NCI-H345 treated with DMSO at 0.1 percent for 48 hours (cell line): Measurements from ENCODE around the gene AUTS2.
"Not testable (repeated sequence)": the region's sequence is repeated elsewhere in the genome, so short reads cannot be mapped to it uniquely, and the experiment has no call there.

Experiments used
- DNase-seq: peaks from one replicate; lab custom pipeline; 2025; ENCODE audit not compliant: unreplicated experiment; lab: John Stamatoyannopoulos, UW

The AUTS2 gene

DNA sequence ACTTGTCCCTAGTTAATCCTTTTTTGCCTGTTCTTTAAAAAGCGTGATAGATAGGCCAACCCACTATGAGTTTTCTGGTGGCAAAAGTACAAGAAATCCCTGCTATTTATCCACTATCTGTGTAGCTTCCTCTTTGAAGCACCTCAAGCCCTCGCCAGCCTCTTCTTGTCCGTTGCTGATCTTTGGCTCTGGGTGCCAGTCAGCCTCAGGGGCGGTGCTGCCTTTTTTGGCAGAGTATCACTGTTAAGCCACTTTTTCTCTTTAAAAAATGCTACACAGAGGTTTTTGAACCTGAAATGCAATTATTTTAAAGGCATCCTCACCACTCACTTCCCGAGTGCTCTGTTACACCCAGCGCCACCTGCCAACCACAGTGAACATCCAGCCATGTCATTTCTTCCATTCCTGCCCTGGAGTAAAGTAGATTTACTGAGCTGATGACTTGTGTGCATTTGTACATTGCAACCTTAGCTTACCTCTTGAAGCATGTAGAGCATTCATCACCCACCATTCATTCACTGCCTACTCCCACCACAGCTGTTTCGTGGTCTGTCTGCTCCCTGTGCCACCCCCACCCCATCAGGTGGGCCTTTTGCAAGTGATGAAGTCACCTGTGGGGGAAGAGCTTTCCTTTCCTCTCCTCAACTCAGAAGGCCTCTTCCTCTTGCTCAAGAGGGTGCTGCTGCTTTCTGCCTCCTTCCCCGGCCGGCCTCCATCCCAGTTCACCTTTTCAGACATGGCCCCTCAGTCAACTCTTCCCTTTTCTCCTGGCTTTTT, 1119.5 kb downstream of the AUTS2 start:
- no peak for DNase-seq

DNA sequence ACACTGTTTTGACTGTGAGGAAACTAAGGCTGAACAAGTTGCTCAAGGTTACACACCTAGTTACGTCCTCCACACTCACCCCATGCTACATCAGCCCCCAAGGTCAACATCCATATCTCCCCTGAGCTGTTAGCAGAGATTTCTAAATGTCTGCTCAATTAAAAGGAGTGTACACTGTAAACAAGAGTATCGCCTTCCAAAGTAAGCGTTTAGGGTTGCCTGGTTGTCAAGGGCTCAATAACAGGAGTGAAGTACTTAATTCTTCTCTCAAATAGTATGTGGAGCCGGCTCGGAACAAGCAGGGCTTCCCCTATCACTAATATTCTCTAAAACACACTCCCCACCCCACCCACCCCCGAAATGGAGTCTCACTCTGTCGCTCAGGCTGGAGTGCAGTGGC, 1120.8 kb downstream of the AUTS2 start:
- DNase-seq, result no peak

DNA sequence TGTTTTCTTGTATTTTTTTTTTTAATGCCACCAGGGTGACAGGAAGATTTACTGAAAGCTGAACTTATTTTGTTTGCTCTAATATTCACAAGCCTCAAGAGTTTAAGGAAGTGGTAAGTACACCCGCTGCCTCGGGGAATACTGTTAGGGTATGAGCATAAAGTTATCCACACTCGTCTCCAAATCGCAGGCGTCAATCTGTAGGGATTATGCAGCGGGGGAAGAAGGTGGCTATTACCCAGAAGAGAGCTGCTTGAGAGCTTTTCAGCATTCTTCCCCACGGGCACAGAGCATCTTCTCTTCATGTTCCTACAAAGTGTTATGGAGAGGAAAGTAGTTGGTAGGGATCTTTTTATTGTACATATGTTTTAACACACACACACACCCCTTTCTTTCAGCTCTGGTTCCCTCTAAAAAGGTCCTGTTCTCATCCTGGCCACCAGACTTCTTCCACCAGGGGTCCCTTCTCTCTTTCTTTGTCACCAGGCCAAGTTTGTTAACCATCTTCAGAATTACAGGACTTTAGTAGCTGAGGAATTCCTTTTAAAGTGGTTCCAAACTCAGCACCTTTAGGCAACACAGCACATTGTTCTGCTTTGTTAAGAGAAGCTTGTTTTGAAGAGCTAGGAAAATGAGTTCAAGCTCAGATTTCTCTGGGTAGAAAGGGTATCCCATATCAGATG, 1122.1 kb downstream of the AUTS2 start:
- DNase-seq, result no peak

DNA sequence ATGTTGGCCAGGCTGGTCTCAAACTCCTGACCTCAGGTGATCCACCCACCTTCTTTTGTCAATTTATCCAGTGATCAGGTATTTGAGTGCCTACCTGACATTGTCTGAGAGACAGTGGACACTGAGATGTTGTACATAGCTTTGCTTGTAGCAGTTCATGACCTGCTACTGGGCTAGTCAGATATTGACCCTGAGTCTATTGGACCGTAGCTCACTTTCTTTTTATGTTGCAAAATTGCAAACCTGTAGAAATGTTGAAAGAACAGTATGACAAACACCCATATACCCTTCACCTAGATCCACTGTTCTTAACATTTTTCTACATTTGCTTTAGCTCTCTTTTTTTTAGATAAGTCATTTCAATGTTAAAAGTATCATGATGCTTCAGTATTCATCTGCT, 1123.2 kb downstream of the AUTS2 start:
- DNase-seq, result no peak

DNA sequence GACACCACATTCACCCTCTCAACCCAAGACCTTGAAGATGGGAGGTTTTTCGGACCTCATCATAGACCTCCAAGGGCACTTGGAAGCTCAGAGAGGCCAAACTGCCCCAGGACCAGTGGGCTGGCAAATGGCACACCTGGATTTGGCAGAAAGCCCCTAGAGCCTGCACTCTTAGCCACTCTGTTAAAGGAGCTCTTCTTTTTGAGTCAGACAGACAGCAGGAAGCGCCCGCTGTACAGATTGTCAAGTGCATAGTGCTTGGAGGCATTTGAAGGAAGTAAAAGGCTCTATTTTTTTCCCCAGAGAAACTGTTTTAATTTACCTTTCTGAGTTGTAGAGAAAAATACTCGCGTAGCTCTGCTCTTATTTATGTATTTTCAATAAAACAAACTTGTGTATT, 1125.1 kb downstream of the AUTS2 start:
- no peak for DNase-seq

DNA sequence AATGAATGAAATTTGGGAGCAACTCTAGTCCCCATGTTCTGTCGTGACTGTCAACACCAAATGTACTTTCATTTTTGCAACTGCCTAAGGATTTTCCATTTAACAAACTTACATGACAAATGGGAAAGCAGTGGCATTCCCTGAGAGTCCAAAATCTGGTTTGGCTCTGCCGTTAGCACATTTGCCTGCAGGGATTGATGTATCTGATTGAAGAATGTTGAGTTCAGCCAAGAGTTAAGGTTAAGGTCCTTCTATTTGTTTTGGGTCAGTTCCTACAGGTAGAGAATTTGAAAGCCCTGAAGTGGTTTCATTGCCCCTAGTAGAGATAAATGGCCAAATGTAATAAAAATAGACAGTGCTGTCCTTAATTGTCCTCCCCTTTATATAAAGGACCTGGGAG, 1127.2 kb downstream of the AUTS2 start:
- no peak for DNase-seq

DNA sequence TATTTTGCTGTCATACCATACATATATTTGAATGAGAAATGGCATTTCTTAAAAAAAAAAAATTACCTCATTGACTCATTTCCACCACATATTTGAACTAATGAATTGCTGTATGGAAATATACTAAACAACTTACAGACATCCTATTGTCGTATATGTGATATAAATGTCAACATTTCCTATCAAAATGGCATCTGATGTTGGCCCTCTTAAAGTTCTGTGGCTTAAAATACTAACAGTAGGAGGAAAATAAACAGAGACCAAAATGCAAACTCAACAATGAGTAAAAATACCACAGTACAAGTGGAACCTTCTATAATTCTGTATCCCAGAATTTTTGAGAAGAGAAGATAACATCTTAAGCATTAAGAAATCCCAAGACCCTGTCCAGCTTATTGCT, 1128.0 kb downstream of the AUTS2 start:
- DNase-seq, result no peak

DNA sequence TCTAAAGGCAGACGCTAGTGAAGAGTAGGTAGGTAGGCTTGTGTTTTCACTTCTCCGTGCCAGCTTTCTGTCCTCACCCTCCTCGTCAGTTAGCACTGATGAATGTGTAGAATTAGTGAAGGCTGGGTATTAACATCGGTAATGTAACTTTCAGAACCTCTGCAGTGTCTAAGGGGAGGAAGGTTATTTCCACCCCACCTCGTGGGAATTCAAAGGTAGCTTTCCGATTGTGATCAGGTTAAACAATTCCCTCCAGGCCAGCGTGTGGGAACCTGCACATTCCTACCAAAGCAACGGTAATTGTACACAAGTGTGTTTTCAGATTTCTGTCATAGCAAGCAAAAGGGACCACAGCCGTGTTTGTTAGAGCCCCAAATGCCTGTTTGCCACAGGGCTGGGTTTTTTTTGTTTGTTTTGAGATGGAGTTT, 1128.7 kb downstream of the AUTS2 start:
- DNase-seq, result no peak

DNA sequence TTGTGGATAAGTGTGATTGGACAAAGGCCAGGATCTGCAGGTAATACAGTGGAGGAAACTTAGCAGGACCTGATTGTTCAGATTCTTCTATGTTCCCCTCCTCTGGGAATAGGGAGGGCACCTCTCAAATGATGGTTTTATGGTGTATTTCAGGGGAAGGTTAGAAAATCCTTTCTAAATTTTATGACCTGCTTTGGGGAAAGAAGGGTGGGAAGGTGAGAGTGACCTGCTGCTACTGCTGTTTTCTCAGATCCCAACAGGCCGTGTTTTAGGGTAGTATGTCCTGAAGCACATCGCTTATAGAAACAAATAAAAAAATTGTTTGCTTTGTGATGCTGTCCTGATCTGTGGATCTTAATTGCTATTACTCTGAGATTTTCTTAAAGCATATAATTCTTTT, 1129.6 kb downstream of the AUTS2 start:
- no peak for DNase-seq

DNA sequence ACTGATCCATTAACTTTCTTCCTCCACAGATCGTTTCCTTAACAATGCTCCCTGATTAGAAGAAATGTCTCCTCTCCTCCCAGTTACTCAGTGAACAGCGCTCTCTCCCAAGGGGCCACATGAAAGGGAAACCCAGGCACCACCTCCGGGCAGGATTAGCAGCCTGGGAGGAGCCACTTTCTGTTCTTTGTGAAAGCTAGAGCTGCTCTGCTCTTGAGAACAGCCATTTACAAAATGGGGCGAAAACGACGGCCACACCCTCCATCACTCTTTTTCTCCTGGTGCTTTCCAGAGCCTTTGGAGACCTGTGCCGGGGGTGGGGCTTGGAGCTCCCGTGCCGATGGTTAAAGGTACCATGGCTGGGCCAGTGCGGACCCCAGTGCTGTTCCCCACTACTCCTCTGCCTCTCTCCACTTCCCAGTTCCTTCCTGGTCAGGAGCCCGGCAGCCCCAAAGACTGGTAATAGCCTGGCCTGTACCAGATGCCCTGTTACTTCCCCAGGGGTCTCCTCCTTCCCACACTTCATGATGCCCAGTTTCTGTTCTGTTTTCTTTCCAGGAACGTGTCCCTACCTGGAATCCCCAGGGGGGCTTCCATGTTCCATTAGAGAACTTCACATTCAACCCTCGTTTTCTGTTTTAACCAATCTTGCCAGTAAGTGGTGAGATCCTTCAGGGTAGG, 1130.7 kb downstream of the AUTS2 start:
- no peak for DNase-seq

DNA sequence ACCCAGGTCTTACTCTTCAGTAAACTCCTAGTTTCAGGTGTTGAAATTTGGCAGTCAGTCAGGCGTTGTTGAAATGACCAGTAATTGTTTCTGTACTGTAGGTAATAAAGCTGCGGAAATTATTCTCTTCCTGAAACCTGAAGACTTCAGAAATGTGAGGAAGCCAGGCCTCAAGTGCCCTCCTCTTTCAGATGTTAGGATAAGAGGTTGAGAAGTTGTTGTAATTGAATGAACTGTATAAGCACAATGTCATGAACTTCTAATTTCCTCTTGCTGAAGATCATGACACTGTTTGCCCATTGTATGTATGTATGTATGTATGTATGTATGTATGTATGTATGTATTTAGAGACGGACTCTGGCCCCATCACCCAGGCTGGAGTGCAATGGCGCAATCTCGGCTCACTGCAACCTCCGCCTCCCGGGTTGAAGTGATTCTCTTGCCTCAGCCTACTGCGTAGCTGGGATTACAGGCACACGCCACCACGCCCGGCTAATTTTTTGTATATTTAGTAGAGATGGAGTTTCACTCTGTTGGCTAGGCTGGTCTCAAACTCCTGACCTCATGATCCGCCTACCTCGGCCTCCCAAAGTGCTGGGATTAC, 1131.4 kb downstream of the AUTS2 start:
- not testable (repeated sequence) for DNase-seq

DNA sequence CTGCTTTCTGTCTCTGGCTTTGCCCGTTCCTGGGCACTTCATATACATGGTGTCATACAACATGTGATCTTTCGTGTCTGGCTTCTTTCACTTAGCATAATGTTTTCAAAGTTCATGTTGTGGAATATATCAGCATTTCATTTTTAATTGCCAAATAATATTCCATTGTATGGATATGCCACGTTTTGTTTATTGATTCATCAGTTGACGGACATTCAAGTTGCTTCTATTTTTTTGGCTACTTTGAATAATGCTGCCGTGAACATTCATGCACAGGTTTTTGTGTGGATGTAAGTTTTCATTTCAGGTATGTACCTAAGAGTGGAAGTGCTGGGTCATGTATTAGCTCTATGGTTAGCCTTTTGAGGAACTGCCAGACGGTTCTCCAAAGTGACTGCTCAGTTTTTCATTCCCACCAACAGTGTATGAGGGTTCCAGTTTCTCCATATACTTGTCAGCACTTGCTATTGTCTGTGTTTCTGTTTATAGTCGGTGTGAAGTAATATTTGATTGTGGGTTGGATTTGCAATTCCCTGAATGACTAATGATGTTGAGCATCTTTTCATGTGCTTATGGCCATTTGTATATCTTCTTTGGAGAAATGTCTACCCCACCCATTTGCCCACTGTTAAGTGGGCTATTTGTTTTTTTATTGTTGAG, 1132.3 kb downstream of the AUTS2 start:
- no peak for DNase-seq

DNA sequence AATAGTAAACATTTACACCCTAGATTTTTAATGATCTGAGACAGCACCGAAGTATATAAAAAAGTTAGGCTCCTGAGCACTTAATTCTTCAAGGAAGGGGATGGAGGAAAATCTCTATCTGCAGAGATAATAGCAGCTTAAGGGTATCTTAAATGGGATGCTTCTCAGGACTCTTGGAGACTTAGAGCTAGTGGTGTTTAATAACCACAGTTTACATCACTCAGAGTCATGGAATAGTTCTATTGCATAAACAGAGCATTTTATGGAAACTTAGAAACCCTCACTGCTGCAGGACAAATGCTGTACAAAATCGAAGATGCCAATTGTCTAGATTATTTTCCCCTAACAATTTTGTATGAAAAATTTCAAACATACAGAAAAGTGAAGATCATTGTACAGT, 1134.8 kb downstream of the AUTS2 start:
- DNase-seq, result no peak

DNA sequence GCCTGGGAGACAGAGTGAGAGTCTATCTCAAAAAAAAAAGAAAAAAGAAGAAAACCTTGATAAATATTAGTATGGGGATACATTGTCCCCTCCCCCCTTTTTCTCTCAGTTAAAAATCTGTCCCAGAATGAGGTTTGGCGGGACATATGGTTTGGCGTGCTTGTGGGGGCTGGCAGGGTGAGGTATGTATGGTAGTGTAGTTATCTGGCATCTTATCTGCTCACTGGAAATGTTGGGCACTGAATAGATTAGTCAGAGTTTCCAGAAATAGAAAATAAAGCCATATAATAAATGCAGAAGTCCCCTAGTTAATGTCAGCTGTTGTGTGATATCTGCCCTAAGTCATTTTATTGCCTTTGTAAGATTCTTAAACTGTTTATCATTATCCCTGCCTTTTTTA, 1136.1 kb downstream of the AUTS2 start:
- no peak for DNase-seq

DNA sequence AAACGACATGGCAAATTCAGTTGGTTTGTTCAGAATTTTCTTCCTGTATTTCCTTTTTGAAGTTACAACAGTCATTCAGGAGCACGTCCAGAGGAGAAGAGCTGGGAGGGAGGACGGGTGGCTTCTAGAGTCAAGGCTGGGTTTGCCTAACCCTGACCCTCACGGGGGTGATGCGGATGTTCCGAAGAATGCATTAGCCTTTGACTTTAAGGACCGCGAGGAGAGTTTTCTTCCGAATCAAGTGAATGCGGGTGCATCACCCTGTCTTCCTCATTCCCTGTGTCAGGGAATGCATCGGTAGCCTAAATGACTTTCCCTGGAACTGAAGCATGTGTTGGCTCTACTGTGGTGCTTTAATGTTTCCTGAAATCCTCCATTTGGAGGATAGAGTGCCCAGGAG, 1137.0 kb downstream of the AUTS2 start:
- no peak for DNase-seq

DNA sequence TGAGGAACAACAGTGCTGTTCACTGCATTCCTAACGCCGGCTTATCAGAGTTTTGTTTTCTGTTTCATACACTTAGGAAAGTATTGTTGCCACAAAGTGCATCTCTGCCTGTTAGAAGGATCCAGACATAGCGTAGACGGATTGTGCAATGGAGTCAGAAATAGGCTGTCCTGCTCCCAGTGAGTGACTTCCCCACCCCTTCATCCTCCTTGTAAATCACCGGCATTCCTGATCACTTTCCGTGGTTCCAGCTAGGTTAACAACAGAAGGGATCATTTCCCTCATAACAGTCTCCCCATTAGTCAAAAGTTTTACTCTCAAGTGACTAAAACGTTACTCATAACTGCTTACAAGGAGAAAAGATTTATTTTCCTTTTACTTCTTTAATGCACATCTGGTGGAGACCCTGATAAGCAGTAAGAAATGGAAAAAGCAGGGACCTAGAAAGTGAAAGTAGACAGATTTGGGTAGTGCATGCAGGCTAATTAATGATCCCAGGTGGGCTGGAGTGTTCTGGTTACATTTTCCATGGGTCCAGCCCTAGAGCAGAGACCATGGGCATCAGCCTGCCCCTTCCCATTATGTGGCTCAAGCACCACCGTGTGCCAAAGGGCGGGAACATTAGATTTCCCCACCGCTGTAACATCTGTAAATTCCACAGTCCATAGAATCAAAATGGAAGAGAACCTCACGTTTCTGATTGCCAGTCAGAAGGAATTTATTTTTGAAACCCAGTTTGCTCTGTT, 1138.6 kb downstream of the AUTS2 start:
- DNase-seq, result no peak

DNA sequence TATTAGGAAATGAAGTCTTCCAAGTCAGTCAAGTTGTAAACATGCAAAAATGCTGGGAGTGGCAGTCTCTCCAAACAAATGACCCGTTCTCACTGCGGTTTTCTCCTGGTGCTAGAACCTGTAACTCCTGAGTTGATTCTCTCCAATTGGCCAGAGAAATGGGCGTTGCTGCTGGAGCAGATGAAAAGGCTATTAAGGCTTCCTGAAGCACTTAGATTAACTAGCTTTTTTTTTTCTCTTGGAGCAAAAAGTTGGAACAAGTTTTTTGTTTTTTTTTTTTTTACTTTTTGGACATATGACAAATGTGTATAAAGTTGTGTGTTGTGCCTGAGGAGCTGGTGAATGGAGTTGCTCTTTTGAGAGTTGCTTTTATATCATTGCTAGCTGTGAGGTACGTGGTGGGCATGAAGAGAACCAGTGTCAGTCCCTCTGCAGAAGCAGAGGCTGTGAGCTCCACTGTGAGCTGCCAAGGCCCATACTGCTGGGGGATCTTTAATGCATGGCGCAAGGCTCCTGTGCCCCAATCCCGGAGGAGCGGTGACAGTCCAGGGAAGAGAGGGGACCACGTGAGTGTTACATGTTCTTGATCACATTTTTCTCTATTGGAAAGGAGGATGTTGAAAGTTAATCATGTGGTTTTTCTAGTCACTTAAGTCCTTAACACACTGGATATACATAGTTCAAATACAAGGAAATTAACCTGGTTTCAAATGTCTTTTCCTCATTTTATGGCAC, 1140.0 kb downstream of the AUTS2 start:
- no peak for DNase-seq

DNA sequence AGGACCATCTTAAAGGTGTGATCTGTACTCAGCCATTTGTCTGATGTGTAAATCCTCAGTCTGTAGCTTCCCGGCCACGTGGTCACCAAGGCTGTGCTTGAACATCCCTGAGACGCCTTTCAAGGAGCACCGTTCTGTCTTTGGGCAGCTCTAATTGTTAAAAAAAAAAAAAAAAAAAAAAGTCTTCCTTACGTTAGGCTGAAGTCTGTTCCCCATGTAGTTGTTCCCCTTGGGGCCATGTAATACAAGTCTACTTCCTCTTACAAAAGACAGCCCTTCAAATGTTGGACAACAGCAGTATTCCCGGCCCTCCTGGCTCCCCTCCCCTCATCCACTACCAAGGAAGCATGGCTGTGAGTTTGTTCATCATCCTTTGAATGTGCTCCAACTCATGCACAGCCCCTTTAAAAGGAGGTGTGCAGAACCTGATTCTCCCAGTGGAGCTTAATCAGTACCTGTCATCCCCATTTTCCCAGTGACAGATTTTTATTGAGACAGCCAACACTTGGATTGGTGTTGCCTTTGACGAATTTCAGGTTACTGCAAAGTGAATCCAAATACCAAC, 1141.5 kb downstream of the AUTS2 start:
- no peak for DNase-seq

DNA sequence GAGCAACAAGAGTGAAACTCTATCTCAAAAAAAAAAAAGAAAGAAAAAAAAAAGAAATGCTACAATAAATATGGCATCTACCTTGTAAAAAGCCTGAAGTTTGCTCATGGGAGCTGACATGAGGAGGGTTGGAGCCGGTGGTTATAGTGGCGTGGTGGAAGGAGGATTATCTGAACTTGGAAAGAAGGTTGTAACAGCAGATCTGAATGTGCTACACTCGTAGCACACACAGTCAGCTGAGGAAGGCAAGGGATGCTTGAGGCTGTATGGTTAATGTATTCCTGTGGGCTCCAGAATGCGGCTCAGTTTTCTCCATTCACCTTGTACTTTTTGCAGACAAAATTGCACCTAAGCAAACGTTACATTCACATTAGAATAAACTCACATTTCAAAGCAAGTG, 1143.4 kb downstream of the AUTS2 start:
- DNase-seq, result no peak
